IMR-90 (cell line): ENCODE results near the gene TBC1D9. TPM values are rescaled to one million over a fixed set of nuclear protein-coding genes. Genes with fewer than 3 reads are reported as not detected.

ENCODE experiments used
- ATAC-seq: fragments of 200-7000 bp; cut with Tn5 transposase; 2 replicates; pipeline ENCODE4 v1.9.1; 2020; ENCODE audit warnings: low read depth, mild to moderate bottlenecking, moderate library complexity
- BruUV-seq: library from RNA; stranded (reverse); fragments of 400-500 nt; replicated peaks from 2 replicates; lab custom pipeline; 2021; lab: Mats Ljungman, UMichigan
- CTCF ChIA-PET: fragments of 300-600 bp; formaldehyde crosslinking; extraction: SDS; loops from one replicate; lab custom pipeline; 2021; ENCODE audit warnings: antibody characterized with exemption; lab: Yijun Ruan, JAX
- POLR2A ChIA-PET: fragments of 300-600 bp; sonication (Branson Sonifier 250); formaldehyde crosslinking; loops from one replicate; lab custom pipeline; 2022; ENCODE audit warnings: antibody characterized with exemption; ENCODE audit not compliant: unreplicated experiment; lab: Charles Lee
- DNase-seq: peaks from one replicate; pipeline ENCODE4 v3.0.0; 2013
- H2AFZ ChIP-seq: replicated peaks from 2 replicates; pipeline ENCODE3; 2013; ENCODE audit warnings: low read length, mild to moderate bottlenecking; ENCODE audit not compliant: poor library complexity
- H2AK5ac ChIP-seq: 2 replicates; pipeline ENCODE4 v1.6.1; 2013; ENCODE audit warnings: low read depth, low read length, inconsistent platforms
- H2AK9ac ChIP-seq: replicated peaks from 2 replicates; pipeline ENCODE3; 2013; ENCODE audit warnings: mild to moderate bottlenecking, low read depth, low read length, moderate library complexity; ENCODE audit not compliant: poor library complexity
- H2BK120ac ChIP-seq: 2 replicates; pipeline ENCODE4 v1.6.1; 2013; ENCODE audit warnings: low read depth, low read length, inconsistent platforms
- H2BK15ac ChIP-seq: 3 replicates; pipeline ENCODE4 v1.6.1; 2013; ENCODE audit warnings: low read depth, low read length, inconsistent platforms
- H2BK20ac ChIP-seq: 2 replicates; pipeline ENCODE4 v1.6.1; 2013; ENCODE audit warnings: low read depth, mild to moderate bottlenecking, inconsistent platforms, low read length, moderate library complexity
- H2BK5ac ChIP-seq: 2 replicates; pipeline ENCODE4 v1.6.1; 2013; ENCODE audit warnings: mild to moderate bottlenecking, low read depth, low read length, inconsistent platforms; ENCODE audit not compliant: poor library complexity, severe bottlenecking
- H3K14ac ChIP-seq: replicated peaks from 2 replicates; pipeline ENCODE4 v1.6.1; 2013; ENCODE audit warnings: low read depth, low read length, inconsistent platforms
- H3K18ac ChIP-seq: 2 replicates; pipeline ENCODE4 v1.6.1; 2013; ENCODE audit warnings: low read depth, low read length, control low read depth
- H3K23ac ChIP-seq: 2 replicates; pipeline ENCODE4 v1.6.1; 2013; ENCODE audit warnings: low read depth, low read length, inconsistent platforms
- H3K27ac ChIP-seq: 2 replicates; pipeline ENCODE4 v1.5.1; 2013; ENCODE audit warnings: mild to moderate bottlenecking, control low read depth, low read length; ENCODE audit not compliant: insufficient read depth
- H3K27me3 ChIP-seq: 2 replicates; pipeline ENCODE4 v1.6.1; 2013; ENCODE audit warnings: low read length; ENCODE audit not compliant: control insufficient read depth, insufficient read depth
- H3K36me3 ChIP-seq: 2 replicates; pipeline ENCODE4 v1.6.1; 2013; ENCODE audit warnings: low read length, mixed read lengths; ENCODE audit not compliant: control insufficient read depth, insufficient read depth
- H3K4ac ChIP-seq: 2 replicates; pipeline ENCODE4 v1.6.1; 2013; ENCODE audit warnings: low read depth, low read length, inconsistent platforms
- H3K4me1 ChIP-seq: 2 replicates; pipeline ENCODE4 v1.6.1; 2013; ENCODE audit warnings: low read length, mixed read lengths; ENCODE audit not compliant: control insufficient read depth, insufficient read depth
- H3K4me2 ChIP-seq: 2 replicates; pipeline ENCODE4 v1.6.1; 2013; ENCODE audit warnings: low read depth, mild to moderate bottlenecking, control low read depth, low read length, moderate library complexity
- H3K4me3 ChIP-seq: 2 replicates; pipeline ENCODE4 v1.5.1; 2013; ENCODE audit warnings: low read depth, mild to moderate bottlenecking, control low read depth, low read length, moderate library complexity; ENCODE audit not compliant: insufficient read depth
- H3K56ac ChIP-seq: 2 replicates; pipeline ENCODE4 v1.6.1; 2013; ENCODE audit warnings: low read length, inconsistent platforms; ENCODE audit not compliant: insufficient read depth; ENCODE audit errors: extremely low read depth
- H3K79me1 ChIP-seq, 2 experiments: 2 replicates each; pipeline ENCODE4 v1.6.1; 2013; ENCODE audit warnings: low read length in 2 of 2, inconsistent platforms in 1 of 2, low read depth in 1 of 2
- H3K9ac ChIP-seq: 2 replicates; pipeline ENCODE4 v1.6.1; 2013; ENCODE audit warnings: low read depth, low read length, control low read depth
- H3K9me1 ChIP-seq: 2 replicates; pipeline ENCODE4 v1.6.1; 2013; ENCODE audit warnings: low read length, inconsistent platforms; ENCODE audit not compliant: insufficient read depth
- H3K9me3 ChIP-seq: 2 replicates; pipeline ENCODE4 v1.6.1; 2013; ENCODE audit warnings: low read length; ENCODE audit not compliant: control insufficient read depth, insufficient read depth
- H4K20me1 ChIP-seq: 2 replicates; pipeline ENCODE4 v1.6.1; 2013; ENCODE audit warnings: low read length, inconsistent platforms; ENCODE audit not compliant: insufficient read depth
- H4K5ac ChIP-seq: 2 replicates; pipeline ENCODE4 v1.6.1; 2013; ENCODE audit warnings: mild to moderate bottlenecking, low read depth, low read length, control low read depth
- H4K8ac ChIP-seq, 2 experiments: 2 replicates each; pipeline ENCODE4 v1.6.1; 2013; ENCODE audit warnings: low read depth in 2 of 2, low read length in 2 of 2, control low read depth in 1 of 2, inconsistent platforms in 1 of 2
- H4K91ac ChIP-seq: 2 replicates; pipeline ENCODE4 v1.6.1; 2013; ENCODE audit warnings: low read depth, low read length, inconsistent platforms; ENCODE audit not compliant: insufficient read depth
- BHLHE40 ChIP-seq: fragments of 150-350 bp; IDR thresholded peaks from 2 replicates; pipeline ENCODE4 v1.6.1; 2016; ENCODE audit warnings: mild to moderate bottlenecking, low read depth, low read length
- CEBPB ChIP-seq: IDR thresholded peaks from 2 replicates; pipeline ENCODE4 v1.6.1; 2012; ENCODE audit warnings: low read depth, low read length, improper control_type of control experiment
- CHD1 ChIP-seq: IDR thresholded peaks from 2 replicates; pipeline ENCODE4 v1.6.1; 2012; ENCODE audit warnings: low read depth, low read length, improper control_type of control experiment
- CTCF ChIP-seq: conservative IDR thresholded peaks from 2 replicates; pipeline ENCODE4 v1.5.1; 2012; ENCODE audit warnings: mild to moderate bottlenecking, low read depth, low read length, improper control_type of control experiment
- ELK1 ChIP-seq: fragments of 150-350 bp; IDR thresholded peaks from 2 replicates; pipeline ENCODE4 v1.6.1; 2016; ENCODE audit warnings: low read depth, mild to moderate bottlenecking, low read length, moderate library complexity, borderline replicate concordance
- FOS ChIP-seq: fragments of 150-350 bp; IDR thresholded peaks from 2 replicates; pipeline ENCODE4 v1.6.1; 2016; ENCODE audit warnings: low read depth, low read length
- MAFK ChIP-seq: IDR thresholded peaks from 2 replicates; pipeline ENCODE4 v1.6.1; 2012; ENCODE audit warnings: low read depth, low read length, improper control_type of control experiment
- MAZ ChIP-seq: IDR thresholded peaks from 2 replicates; pipeline ENCODE4 v1.6.1; 2012; ENCODE audit warnings: low read depth, mild to moderate bottlenecking, low read length, improper control_type of control experiment, moderate library complexity, borderline replicate concordance
- MXI1 ChIP-seq: IDR thresholded peaks from 2 replicates; pipeline ENCODE4 v1.6.1; 2012; ENCODE audit warnings: low read depth, mild to moderate bottlenecking, low read length, moderate library complexity, borderline replicate concordance
- NFE2L2 ChIP-seq: fragments of 150-350 bp; IDR thresholded peaks from 2 replicates; pipeline ENCODE4 v1.6.1; 2016; ENCODE audit warnings: low read depth, mild to moderate bottlenecking, low read length
- POLR2A ChIP-seq: IDR thresholded peaks from 2 replicates; pipeline ENCODE4 v1.6.1; 2012; ENCODE audit warnings: mild to moderate bottlenecking, low read depth, low read length
- RCOR1 ChIP-seq: IDR thresholded peaks from 2 replicates; pipeline ENCODE4 v1.6.1; 2012; ENCODE audit warnings: mild to moderate bottlenecking, low read length, improper control_type of control experiment; ENCODE audit not compliant: insufficient replicate concordance
- SMC3 ChIP-seq: fragments of 150-350 bp; IDR thresholded peaks from 2 replicates; pipeline ENCODE4 v1.6.1; 2016; ENCODE audit warnings: low read depth, mild to moderate bottlenecking, antibody characterized with exemption, low read length, moderate library complexity
- WGBS, 2 experiments: methylation state at CpG; one replicate each; pipeline versions ENCODE4 v1.1.5 to v1.1.7; 2013; ENCODE audit warnings: missing lambda C conversion rate in 2 of 2; ENCODE audit not compliant: insufficient read length in 1 of 2; ENCODE audit errors: extremely low coverage in 2 of 2; 5-methylcytosine and 5-hydroxymethylcytosine counted together
- dilution Hi-C: fragments of 300-500 bp; cut with HindIII; formaldehyde crosslinking; loops from one replicate; pipeline ENCODE4 v1.14.3; 2018; ENCODE audit warnings: low sequenced_read_pairs; ENCODE audit not compliant: unreplicated experiment
- in situ Hi-C: fragments of 300-500 bp; cut with MboI; formaldehyde crosslinking; loops from 3 replicates; pipeline ENCODE4 v1.14.3; 2019; ENCODE audit warnings: low sequenced_read_pairs, inconsistent platforms, mixed read lengths
- intact Hi-C: fragments of 100-400 bp; cut with micrococcal nuclease; formaldehyde crosslinking; loops from 2 replicates; pipeline ENCODE4 v1.10.0; 2022
- polyA plus RNA-seq, 3 experiments: library from polyadenylated mRNA; depleted of rRNA; stranded (reverse); fragments of >200 nt; gene quantifications; 2 replicates each; pipeline ENCODE4 v1.2.3, GENCODE V29; 2012; ENCODE audit warnings: low replicate concordance in 1 of 3
- total RNA-seq: library from RNA; depleted of rRNA; stranded (reverse); fragments of >200 nt; gene quantifications from 2 replicates; pipeline ENCODE4 v1.2.3, GENCODE V29; 2012

TBC1D9 gene
- total and polyA plus RNA-seq, 2 of the 4 experiments (the other 2 are of a cell fraction): 11.7 to 15.2 TPM

- in situ Hi-C loops: no loop called here
- no peak for ATAC-seq
- Histone ChIP-seq H3K18ac (no peak overlapping the region), H3K27me3 (no peaks in the 10 kb centered on the region), H4K5ac (no peak overlapping the region), H3K4me2 (no peak overlapping the region), H3K14ac (no peak overlapping the region), H3K9me1 (peaks cover 2% of the 10 kb centered on the region; the same call in 1 of the 2 replicates), H2BK5ac (no peak overlapping the region), H3K4me1 (peaks cover 10% of the 10 kb centered on the region), H2BK20ac (no peak overlapping the region), H4K8ac (no peak overlapping the region), H2AK9ac (no peak overlapping the region), H3K56ac (no peak overlapping the region), H3K9me3 (no peaks in the 10 kb centered on the region), H3K27ac (no peak overlapping the region), H3K79me1 (peaks cover 26 to 33% of the 10 kb centered on the region in 2 experiments), H2AK5ac (no peak overlapping the region), H4K20me1 (no peaks in the 10 kb centered on the region), H2BK120ac (no peak overlapping the region), H3K9ac (no peak overlapping the region), H3K23ac (no peak overlapping the region), H3K4me3 (no peak overlapping the region), H2AFZ (no peak overlapping the region), H4K91ac (no peak overlapping the region), H3K36me3 (no peaks in the 10 kb centered on the region), H2BK15ac (no peak overlapping the region), H3K4ac (no peak overlapping the region)
- WGBS, 2 experiments: no CpG with 5 or more reads among the region's 5 CpGs
- intact Hi-C loops: no loop called here
- no peak for DNase-seq
- TF ChIP-seq BHLHE40 (no peak), FOS (no peak), MAZ (no peak), CTCF (no peak), CHD1 (no peak), MXI1 (no peak), SMC3 (no peak), CEBPB (no peak), NFE2L2 (no peak), ELK1 (no peak), MAFK (no peak), POLR2A (no peak), RCOR1 (no peak)
- POLR2A ChIA-PET: no interaction called here
- dilution Hi-C loops: no loop called here
- CTCF ChIA-PET: no interaction called here
- no TSS peak for BruUV-seq
Observed at GRCh38 chr4:140725556-140725955, 30.6 kb downstream of the TBC1D9 start.
